Ovary (tissue), 3 donors: Measurements from ENCODE around the gene CYP4F12.

Source experiments
- EP300 ChIP-seq: sonication (generic); formaldehyde crosslinking; IDR thresholded peaks from one replicate; pipeline ENCODE4 v1.6.1; 2017; ENCODE audit warnings: antibody characterized with exemption
- POLR2A ChIP-seq: fragments of 450-650 bp; IDR thresholded peaks from one replicate; pipeline ENCODE4 v1.6.1; 2017; ENCODE audit warnings: antibody characterized with exemption, mild to moderate bottlenecking, moderate library complexity
- TF ChIP-seq, protein P1 (sequence below), 3 donors: fragments of 450-650 bp in 2 of 3; fragments of 200-600 bp in 1 of 3; IDR thresholded peaks; one replicate each; pipeline versions ENCODE4 v1.5.1 to v1.8.0; 2016 to 2022; ENCODE audit warnings: antibody characterized with exemption in 3 of 3, mild to moderate bottlenecking in 1 of 3
- donor health status: DM: no; HTN: no; CAD: no.

DNA sequence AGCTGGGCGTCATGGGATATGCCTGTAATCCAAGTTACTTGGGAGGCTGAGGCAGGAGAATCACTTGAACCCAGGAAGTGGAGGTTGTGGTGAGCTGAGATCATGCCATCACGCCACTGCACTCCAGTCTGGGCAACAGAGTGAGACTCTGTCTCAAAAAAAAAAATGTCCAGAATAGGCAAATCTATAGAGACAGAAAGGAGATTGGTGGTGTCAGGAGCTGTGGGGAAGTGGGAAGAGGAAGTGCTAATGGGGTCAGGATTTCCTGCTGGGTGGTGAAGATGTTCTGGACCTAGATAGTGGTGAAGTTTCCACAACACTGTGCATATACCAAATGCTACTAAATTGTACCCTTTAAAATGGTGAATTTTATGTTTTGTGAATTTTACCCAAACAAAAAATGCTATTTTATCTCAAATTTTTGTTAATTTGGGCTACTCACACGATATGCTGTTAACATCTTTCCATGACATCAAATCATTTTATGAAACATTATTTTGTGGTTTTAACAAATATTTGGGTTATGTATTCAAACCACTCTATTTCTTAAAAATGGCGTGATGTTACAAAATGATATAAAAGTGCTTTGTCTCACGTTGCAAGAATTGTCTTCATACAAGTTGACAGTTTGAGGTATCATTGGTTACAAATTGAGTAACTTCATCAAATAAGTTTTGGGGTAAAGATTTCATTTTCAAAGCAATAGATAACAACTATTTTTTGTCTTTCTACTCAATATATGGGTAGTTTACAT, 39.6 kb upstream of the CYP4F12 start:
- TF ChIP-seq POLR2A (no peak), EP300 (no peak)
- TF ChIP-seq, protein P1, sequence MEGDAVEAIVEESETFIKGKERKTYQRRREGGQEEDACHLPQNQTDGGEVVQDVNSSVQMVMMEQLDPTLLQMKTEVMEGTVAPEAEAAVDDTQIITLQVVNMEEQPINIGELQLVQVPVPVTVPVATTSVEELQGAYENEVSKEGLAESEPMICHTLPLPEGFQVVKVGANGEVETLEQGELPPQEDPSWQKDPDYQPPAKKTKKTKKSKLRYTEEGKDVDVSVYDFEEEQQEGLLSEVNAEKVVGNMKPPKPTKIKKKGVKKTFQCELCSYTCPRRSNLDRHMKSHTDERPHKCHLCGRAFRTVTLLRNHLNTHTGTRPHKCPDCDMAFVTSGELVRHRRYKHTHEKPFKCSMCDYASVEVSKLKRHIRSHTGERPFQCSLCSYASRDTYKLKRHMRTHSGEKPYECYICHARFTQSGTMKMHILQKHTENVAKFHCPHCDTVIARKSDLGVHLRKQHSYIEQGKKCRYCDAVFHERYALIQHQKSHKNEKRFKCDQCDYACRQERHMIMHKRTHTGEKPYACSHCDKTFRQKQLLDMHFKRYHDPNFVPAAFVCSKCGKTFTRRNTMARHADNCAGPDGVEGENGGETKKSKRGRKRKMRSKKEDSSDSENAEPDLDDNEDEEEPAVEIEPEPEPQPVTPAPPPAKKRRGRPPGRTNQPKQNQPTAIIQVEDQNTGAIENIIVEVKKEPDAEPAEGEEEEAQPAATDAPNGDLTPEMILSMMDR (IDR thresholded peaks at IDR 0.05): no peak
